PFSK-1 (cell line): ENCODE results near the gene GTPBP4.

Experiments used
- FOXP2 ChIP-seq: optimal IDR thresholded peaks from 2 replicates; pipeline ENCODE3; 2011; ENCODE audit warnings: borderline replicate concordance, control low read depth, inconsistent platforms; ENCODE audit not compliant: insufficient read depth; ENCODE audit errors: extremely low read length, extremely low read depth
- POLR2AphosphoS5 ChIP-seq: IDR thresholded peaks from 2 replicates; pipeline ENCODE4 v1.6.1; 2012; ENCODE audit warnings: low read depth, mild to moderate bottlenecking, control low read depth, low read length, moderate library complexity
- REST ChIP-seq, 2 experiments: IDR thresholded peaks; 2 replicates each; pipeline versions ENCODE4 v1.6.1 to v1.8.0; 2011 to 2012; ENCODE audit warnings: low read depth in 2 of 2, low read length in 2 of 2, control low read depth in 1 of 2, inconsistent platforms in 1 of 2, mild to moderate bottlenecking in 1 of 2, moderate library complexity in 1 of 2; ENCODE audit not compliant: insufficient read depth in 1 of 2
- SIN3A ChIP-seq: IDR thresholded peaks from 2 replicates; pipeline ENCODE4 v1.6.1; 2012; ENCODE audit warnings: mild to moderate bottlenecking, low read length, moderate library complexity, borderline replicate concordance; ENCODE audit not compliant: insufficient read depth
- TAF1 ChIP-seq: IDR thresholded peaks from 2 replicates; pipeline ENCODE4 v1.6.1; 2012; ENCODE audit warnings: low read length, control low read depth, borderline replicate concordance; ENCODE audit not compliant: insufficient read depth

GTPBP4 gene

GRCh38 chr10:990808-991207 is 2.6 kb downstream of the GTPBP4 start:
- TF ChIP-seq TAF1 = no peak
- no peak for TF ChIP-seq SIN3A
- TF ChIP-seq REST (IDR thresholded peaks at IDR 0.05; ENCODE audit: insufficient read depth in 1 of 2, low read depth in 2 of 2, low read length in 2 of 2) = no peak
- no peak for TF ChIP-seq FOXP2
- no peak for TF ChIP-seq POLR2AphosphoS5

GRCh38 chr10:992467-992866 is 4.2 kb downstream of the GTPBP4 start:
- no peak for TF ChIP-seq POLR2AphosphoS5
- no peak for TF ChIP-seq REST (IDR thresholded peaks at IDR 0.05; ENCODE audit: insufficient read depth in 1 of 2, low read depth in 2 of 2, low read length in 2 of 2)
- no peak for TF ChIP-seq TAF1
- TF ChIP-seq SIN3A = no peak
- no peak for TF ChIP-seq FOXP2

GRCh38 chr10:992871-993270 is 4.6 kb downstream of the GTPBP4 start:
- no peak for TF ChIP-seq REST (IDR thresholded peaks at IDR 0.05; ENCODE audit: insufficient read depth in 1 of 2, low read depth in 2 of 2, low read length in 2 of 2)
- TF ChIP-seq POLR2AphosphoS5 = no peak
- TF ChIP-seq FOXP2 = no peak
- TF ChIP-seq SIN3A = no peak
- TF ChIP-seq TAF1 = no peak

GRCh38 chr10:994836-995558 is 6.8 kb downstream of the GTPBP4 start:
- TF ChIP-seq SIN3A = no peak
- TF ChIP-seq POLR2AphosphoS5 = no peak
- no peak for TF ChIP-seq FOXP2
- TF ChIP-seq REST (IDR thresholded peaks at IDR 0.05; ENCODE audit: insufficient read depth in 1 of 2, low read depth in 2 of 2, low read length in 2 of 2) = no peak
- TF ChIP-seq TAF1 = no peak
